Gastroesophageal sphincter (tissue), 3 donors: ENCODE results near the gene NFKB1.
A peak's percentile ranks its signal among the peaks of the same experiment; 100 is the strongest.

Experiments used
- CTCF ChIP-seq, 4 experiments: fragments of 200-600 bp in 2 of 4; fragments of 450-650 bp in 2 of 4; sonication (generic) in 1 of 4; IDR thresholded peaks; one replicate each; pipeline ENCODE4 v1.5.1; 2017 to 2019; ENCODE audit warnings: antibody characterized with exemption in 4 of 4, mild to moderate bottlenecking in 2 of 4, moderate library complexity in 2 of 4
- EP300 ChIP-seq: sonication (generic); formaldehyde crosslinking; IDR thresholded peaks from one replicate; pipeline ENCODE4 v1.6.1; 2017; ENCODE audit warnings: antibody characterized with exemption, mild to moderate bottlenecking

GRCh38 chr4:102620697-102621497, 119.7 kb downstream of the NFKB1 start:
- TF ChIP-seq CTCF (IDR thresholded peaks at IDR 0.05) (peak; percentile 36 to 66 (median 64)), EP300 (no peak)
